Left ventricle myocardium superior (tissue), 1 donor: Measurements from ENCODE around the gene KCNQ1. TPM values are rescaled to one million over a fixed set of nuclear protein-coding genes. Genes with fewer than 3 reads are reported as not detected.

Experiments used
- ATAC-seq: fragments of 200-7000 bp; cut with Tn5 transposase; one replicate; pipeline ENCODE4 v1.9.1; 2020; ENCODE audit warnings: mild to moderate bottlenecking, moderate library complexity
- DNase-seq: peaks from one replicate; pipeline ENCODE4 v3.0.0-alpha.2; 2020
- intact Hi-C: fragments of 100-400 bp; cut with micrococcal nuclease; formaldehyde crosslinking; loops from one replicate; pipeline ENCODE4 v1.11.0; 2022
- total RNA-seq: library from RNA; stranded (reverse); fragmentation: NEBNext Ultra II Directional; extraction: Animal tissue kit (Norgen Biotek cat#: 25700); gene quantifications from one replicate; pipeline ENCODE4 v1.2.1, GENCODE V29; 2021
- donor health status: DM: no; HTN: yes; CAD: no; lungs with severe emphysema.

Gene KCNQ1
- total RNA-seq, 1 donor from 2014 or later = 49.7 TPM

DNA sequence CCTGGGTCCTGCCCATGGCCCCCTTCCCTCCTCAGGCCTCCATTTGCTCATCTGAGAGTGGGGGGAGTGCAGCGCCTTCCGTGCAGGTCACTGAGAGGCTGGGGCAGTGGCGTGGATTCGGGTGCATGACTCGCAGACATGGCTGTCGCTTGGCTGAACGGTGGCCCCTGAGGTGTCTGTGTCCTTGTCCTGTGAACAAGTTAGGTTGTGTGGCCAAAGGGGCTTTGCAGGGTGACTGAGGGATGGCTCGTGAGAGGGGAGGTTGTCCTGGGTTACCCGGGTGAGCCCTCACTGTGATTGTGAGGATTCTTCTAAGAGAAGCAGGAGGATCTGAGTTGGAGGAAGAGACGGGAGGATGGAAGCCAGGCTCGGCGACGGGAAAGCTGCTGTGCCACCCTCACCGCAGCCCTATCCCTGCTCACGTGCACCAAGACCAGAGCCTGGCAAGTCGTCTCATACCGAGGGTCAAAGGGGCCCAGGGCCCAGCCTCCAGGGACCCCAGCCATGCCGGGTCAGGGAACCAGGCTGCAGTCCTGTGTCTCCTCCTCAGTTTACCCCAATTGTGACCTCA, 79.1 kb downstream of the KCNQ1 start:
- intact Hi-C loops = no loop called here

GRCh38 chr11:2524446-2525165, 79.8 kb downstream of the KCNQ1 start:
- DNase-seq (peak; percentile 28), ATAC-seq (no peak)
- intact Hi-C loops = no loop called here

More for the DNA sequence above, 79.1 kb downstream of the KCNQ1 start:
- DNase-seq (no peak), ATAC-seq (no peak)

DNA sequence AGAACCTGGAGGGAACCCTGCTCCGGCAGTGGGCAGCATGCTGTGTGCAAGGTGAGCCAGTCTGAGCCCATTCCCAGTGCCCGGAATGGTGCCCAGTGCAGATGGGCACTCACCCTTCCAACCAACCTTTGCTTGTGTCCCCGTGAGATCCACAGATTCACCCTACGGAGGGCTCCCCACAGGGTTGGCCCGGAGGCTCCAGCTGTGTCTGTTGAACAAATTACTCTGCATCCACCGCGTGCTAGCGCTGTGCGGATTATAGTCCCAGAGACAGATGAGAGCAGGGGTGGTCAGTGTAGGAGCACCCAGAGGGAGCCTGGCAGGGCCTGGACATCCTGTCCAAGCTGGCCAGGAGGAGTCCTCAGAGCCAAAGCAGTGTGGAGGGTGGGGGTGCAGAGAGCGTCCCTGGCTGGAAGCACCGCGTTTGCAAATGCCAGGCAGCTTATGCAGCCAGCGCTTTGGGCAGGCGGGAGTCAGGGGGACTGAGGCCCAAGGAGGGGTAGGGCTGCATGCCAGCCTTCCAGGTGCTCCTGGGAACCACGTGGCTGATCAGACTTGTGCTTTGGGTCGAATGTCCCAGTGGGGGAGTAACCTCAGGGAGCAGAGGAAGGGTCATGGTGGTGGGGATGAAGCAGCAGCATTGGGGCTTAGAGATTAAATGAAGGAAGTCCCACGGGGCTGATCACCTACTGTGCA, 80.5 kb downstream of the KCNQ1 start:
- DNase-seq = peak; percentile 29
- intact Hi-C loops = no loop called here
- peak; percentile 27 for ATAC-seq

DNA sequence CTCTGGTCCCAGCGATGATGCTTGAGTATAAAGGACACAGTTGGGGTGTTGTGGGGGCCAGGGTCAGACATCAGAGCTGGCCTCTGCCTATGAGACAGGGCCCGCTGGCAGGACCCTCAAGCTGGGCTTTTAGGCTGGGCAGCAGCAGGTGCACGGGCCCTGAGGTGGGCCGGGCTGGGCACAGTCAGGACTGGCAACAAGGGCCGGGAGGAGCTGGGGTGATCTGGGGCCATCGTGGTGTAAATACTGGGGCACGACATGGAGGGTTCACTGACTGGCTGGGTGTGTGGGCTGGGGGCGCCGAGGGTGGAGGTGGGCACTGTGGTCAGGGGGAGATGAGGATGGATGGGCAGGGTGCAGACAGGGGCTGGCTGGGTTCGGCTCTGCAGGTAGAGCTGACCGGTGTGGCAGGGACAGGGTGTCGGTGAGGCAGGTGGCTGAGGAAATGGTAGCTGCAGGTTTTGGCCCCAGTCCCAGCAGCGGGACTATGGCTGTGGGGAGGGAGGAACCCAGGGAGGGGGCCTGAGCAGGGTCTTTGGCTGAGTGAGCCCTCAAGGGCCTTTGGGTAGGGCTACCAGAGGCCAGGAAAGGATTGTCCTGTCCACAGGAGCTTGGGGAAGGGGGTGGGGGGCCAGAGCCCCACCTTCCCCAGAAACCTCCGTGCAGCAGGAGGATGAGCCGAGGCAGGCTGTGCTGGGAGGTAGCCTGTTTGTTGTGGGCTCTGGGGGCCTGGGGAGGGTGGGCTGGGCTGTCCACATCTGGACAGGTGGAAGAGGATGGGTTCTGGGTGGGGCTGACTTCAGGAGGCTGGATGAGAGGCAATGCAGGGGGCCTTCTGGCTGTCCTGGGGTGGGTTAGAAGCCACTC, 81.4 kb downstream of the KCNQ1 start:
- ATAC-seq (no peak), DNase-seq (peak; percentile 25)
- intact Hi-C loops = no loop called here

GRCh38 chr11:2526808-2527381, 82.1 kb downstream of the KCNQ1 start:
- ATAC-seq (peak; percentile 20), DNase-seq (peak; percentile 71)
- intact Hi-C loops = no loop called here

GRCh38 chr11:2527621-2528291, 82.9 kb downstream of the KCNQ1 start:
- ATAC-seq = no peak
- intact Hi-C loops = no loop called here

GRCh38 chr11:2528301-2529050, 83.7 kb downstream of the KCNQ1 start:
- intact Hi-C loops = no loop called here
- ATAC-seq = no peak
- DNase-seq = peak; percentile 15

More at GRCh38 chr11:2527621-2528291, 82.9 kb downstream of the KCNQ1 start:
- DNase-seq = peak; percentile 27

GRCh38 chr11:2529173-2529572, 84.4 kb downstream of the KCNQ1 start:
- intact Hi-C loops = no loop called here
- ATAC-seq = no peak
- no peak for DNase-seq

DNA sequence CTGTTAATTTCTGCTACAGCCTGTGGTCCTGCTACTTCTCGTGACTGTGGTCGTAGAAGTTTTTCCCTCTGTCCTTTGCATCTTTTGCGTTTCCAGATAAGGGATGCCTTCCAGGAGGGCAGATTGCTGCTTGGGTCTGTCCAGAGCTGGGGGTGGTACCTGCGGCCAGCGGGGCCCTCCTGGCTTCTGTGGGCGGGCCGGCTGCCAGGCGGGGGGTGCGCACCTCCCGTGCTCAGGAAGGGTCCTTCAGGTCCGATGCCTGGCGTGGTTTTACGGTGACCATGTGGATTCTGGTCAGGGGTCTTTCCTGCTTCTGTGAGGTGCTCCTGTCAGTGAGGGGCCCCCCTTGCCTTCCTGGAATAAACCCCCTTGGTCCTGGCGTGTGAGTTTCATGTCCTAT, 84.8 kb downstream of the KCNQ1 start:
- intact Hi-C loops = loop anchor here (2.0 kb wide), 1 partner anchor 101 kb away; no protein-coding TSS in a partner anchor
- DNase-seq = peak; percentile 19
- ATAC-seq = no peak

- DNase-seq = peak; percentile 20
- ATAC-seq = no peak
- intact Hi-C loops = loop anchor here (2.0 kb wide), 1 partner anchor 101 kb away; no protein-coding TSS in a partner anchor
Measured at GRCh38 chr11:2530131-2530854, 85.5 kb downstream of the KCNQ1 start.

DNA sequence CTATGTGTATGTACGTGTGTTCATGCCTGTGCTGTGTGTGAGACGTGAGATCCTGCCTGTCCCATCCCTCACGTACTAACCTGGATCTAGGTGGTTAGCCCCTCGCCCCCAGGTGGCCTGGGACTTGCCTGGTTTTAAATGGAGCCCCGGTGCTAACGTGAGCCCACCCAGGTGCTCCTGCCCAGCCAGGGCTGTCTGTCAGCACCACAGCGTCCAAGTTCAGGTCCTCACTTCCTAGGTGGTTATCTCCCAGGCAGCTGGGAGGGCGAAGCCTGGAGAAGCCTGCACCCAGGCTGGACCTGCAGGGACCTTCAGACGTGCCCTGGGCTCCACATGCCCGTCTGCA, 86.0 kb downstream of the KCNQ1 start:
- DNase-seq (peak; percentile 30), ATAC-seq (no peak)
- intact Hi-C loops = loop anchor here (2.0 kb wide), 1 partner anchor 102 kb away; no protein-coding TSS in a partner anchor

- intact Hi-C loops = loop anchor here (2.0 kb wide), 1 partner anchor 103 kb away; no protein-coding TSS in a partner anchor
- ATAC-seq (peak; percentile 64), DNase-seq (peak; percentile 88)
Measured at GRCh38 chr11:2531277-2531986, 86.6 kb downstream of the KCNQ1 start.

DNA sequence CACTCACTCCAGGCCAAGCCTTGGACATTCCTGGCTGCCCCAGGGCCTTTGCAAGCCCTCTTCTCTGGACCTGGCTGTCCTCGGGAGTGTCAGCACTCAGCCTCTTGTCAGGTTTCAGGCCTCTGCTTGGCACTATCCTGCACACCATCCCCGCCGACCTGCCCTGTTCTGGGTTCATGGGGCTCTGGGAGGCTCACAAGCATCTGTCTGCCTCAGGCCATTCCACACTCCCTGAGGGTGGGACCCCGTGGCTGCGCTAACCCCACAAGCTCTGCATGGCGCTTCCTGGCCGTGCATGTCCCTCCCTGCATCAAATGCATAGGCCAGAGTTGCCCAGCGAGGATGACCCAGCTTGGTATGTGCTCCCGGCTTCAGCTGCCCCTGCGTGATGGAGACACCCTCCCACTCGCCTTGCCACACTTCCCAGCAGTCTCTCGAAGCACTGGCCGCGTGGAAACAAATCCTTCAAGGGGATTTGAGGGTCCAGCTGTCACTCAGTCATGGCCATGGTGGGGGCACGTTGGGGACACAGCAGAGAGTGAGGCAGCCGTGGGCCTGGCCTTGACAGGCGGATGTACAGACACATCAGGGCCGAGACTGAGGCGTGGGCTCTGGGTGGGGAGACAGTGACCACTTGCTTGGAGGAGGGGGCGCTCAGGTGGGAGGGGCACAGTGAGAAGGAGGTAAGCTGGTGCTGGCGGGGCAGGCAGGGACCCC, 87.3 kb downstream of the KCNQ1 start:
- intact Hi-C loops = loop anchor here (2.0 kb wide), 2 partner anchors 103 to 357 kb away; no protein-coding TSS in a partner anchor
- ATAC-seq (peak; percentile 1), DNase-seq (peak; percentile 37)

GRCh38 chr11:2532704-2533586, 88.1 kb downstream of the KCNQ1 start:
- ATAC-seq (peak; percentile 86), DNase-seq (peak; percentile 95)
- intact Hi-C loops = loop anchor here (2.0 kb wide), 1 partner anchor 356 kb away; no protein-coding TSS in a partner anchor
